NOMO-1 treated with DMSO at 0.1 percent for 48 hours (cell line): ENCODE measurements around the gene BANP.
"Not testable (repeated sequence)": the region's sequence is repeated elsewhere in the genome, so short reads cannot be mapped to it uniquely, and the experiment has no call there.

Experiments used
- DNase-seq: peaks from one replicate; lab custom pipeline; 2025; ENCODE audit not compliant: unreplicated experiment; lab: John Stamatoyannopoulos, UW

BANP gene

GRCh38 chr16:88026964-88027938 is 76.0 kb downstream of the BANP start:
- DNase-seq: no peak

GRCh38 chr16:88028177-88028930 is 77.1 kb downstream of the BANP start:
- DNase-seq: not testable (repeated sequence)

GRCh38 chr16:88030498-88030897 is 79.3 kb downstream of the BANP start:
- no peak for DNase-seq

- not testable (repeated sequence) for DNase-seq
Measured at GRCh38 chr16:88030961-88031360, 79.7 kb downstream of the BANP start.

- not testable (repeated sequence) for DNase-seq
Measured at GRCh38 chr16:88033003-88033740, 81.9 kb downstream of the BANP start.

- no peak for DNase-seq
Measured at GRCh38 chr16:88034770-88035169, 83.5 kb downstream of the BANP start.

- DNase-seq: no peak
Measured at GRCh38 chr16:88035292-88035691, 84.1 kb downstream of the BANP start.

GRCh38 chr16:88035884-88036639 is 84.8 kb downstream of the BANP start:
- not testable (repeated sequence) for DNase-seq

- DNase-seq: not testable (repeated sequence)
Measured at GRCh38 chr16:88036640-88036996, 85.4 kb downstream of the BANP start.

- DNase-seq: not testable (repeated sequence)
Measured at GRCh38 chr16:88037359-88037758, 86.1 kb downstream of the BANP start.

GRCh38 chr16:88037876-88038525 is 86.8 kb downstream of the BANP start:
- DNase-seq: not testable (repeated sequence)

- DNase-seq: not testable (repeated sequence)
Measured at GRCh38 chr16:88038526-88038908, 87.3 kb downstream of the BANP start.

GRCh38 chr16:88039591-88039990 is 88.4 kb downstream of the BANP start:
- DNase-seq: no peak

- not testable (repeated sequence) for DNase-seq
Measured at GRCh38 chr16:88040196-88040876, 89.1 kb downstream of the BANP start.

GRCh38 chr16:88040877-88041244 is 89.6 kb downstream of the BANP start:
- not testable (repeated sequence) for DNase-seq

- not testable (repeated sequence) for DNase-seq
Measured at GRCh38 chr16:88041506-88041905, 90.3 kb downstream of the BANP start.

- DNase-seq: not testable (repeated sequence)
Measured at GRCh38 chr16:88041986-88042562, 90.8 kb downstream of the BANP start.

- DNase-seq: not testable (repeated sequence)
Measured at GRCh38 chr16:88043208-88043910, 92.1 kb downstream of the BANP start.
